Ectodermal cell (in vitro differentiated cells): ENCODE results near the gene DAP.

ENCODE experiments used
- H3K27ac ChIP-seq: 2 replicates; pipeline ENCODE4 v1.7.0; 2013; ENCODE audit warnings: mild to moderate bottlenecking, low read depth, low read length; ENCODE audit not compliant: insufficient read depth, poor library complexity, severe bottlenecking
- H3K27me3 ChIP-seq: 2 replicates; pipeline ENCODE4 v1.7.0; 2013; ENCODE audit warnings: mild to moderate bottlenecking, low read length; ENCODE audit not compliant: insufficient read depth, control insufficient read depth, poor library complexity, severe bottlenecking
- H3K36me3 ChIP-seq: one replicate; pipeline ENCODE4 v1.7.0; 2013; ENCODE audit warnings: low read length; ENCODE audit not compliant: control insufficient read depth, insufficient read depth
- H3K4me1 ChIP-seq: one replicate; pipeline ENCODE4 v1.7.0; 2013; ENCODE audit warnings: low read length; ENCODE audit not compliant: control insufficient read depth, insufficient read depth
- H3K4me3 ChIP-seq: 2 replicates; pipeline ENCODE4 v1.7.0; 2013; ENCODE audit warnings: low read depth, low read length, control low read depth; ENCODE audit not compliant: insufficient read depth
- H3K9me3 ChIP-seq: 2 replicates; pipeline ENCODE4 v1.7.0; 2013; ENCODE audit warnings: mild to moderate bottlenecking, low read length, moderate library complexity; ENCODE audit not compliant: control insufficient read depth
- WGBS, 2 experiments: methylation state at CpG; one replicate each; pipeline ENCODE4 v1.1.7; 2013; ENCODE audit warnings: missing lambda C conversion rate in 2 of 2; 5-methylcytosine and 5-hydroxymethylcytosine counted together

The DAP gene

DNA sequence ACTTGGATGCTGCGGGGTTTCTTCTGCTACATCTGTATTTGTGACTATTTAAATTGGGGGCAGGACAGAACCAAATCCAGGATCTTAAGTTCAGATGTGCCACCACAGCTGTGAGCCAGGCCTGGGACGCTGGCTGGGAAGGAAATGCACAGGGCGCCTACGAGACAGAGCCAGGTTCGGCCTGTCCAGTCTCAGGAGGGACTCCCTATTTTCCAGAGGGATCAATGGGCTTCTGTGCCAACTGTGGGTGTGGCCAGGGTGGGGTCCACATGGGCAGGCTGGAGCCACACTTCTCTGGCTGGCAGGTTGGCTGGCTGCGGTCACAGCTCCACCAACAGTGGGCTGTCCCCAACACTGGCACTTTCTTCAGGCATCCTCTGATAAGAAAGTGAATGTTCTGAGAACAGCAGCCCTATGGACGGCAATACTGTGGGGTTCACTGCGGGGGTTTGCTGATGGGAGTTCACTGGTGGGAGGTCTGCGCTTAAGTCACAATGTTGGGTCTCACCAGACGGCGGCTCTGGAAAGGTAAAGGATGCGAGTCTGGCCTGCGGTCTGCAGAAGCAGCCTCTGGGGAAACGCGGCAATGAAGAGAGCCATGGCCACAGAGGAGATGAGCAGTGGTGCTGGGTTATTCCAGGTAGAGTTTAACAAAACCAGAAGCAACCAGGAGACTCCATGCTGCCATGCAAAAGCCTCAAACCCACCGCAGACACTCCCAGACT is 78.1 kb downstream of the DAP start:
- Histone ChIP-seq H3K27ac (no peak overlapping the region), H3K4me1 (no peaks in the 10 kb centered on the region), H3K36me3 (peaks cover 20% of the 10 kb centered on the region), H3K9me3 (no peaks in the 10 kb centered on the region), H3K4me3 (no peak overlapping the region), H3K27me3 (no peaks in the 10 kb centered on the region)
- WGBS, 2 experiments, result 97% methylated on average over 16 of the region's 16 CpGs

DNA sequence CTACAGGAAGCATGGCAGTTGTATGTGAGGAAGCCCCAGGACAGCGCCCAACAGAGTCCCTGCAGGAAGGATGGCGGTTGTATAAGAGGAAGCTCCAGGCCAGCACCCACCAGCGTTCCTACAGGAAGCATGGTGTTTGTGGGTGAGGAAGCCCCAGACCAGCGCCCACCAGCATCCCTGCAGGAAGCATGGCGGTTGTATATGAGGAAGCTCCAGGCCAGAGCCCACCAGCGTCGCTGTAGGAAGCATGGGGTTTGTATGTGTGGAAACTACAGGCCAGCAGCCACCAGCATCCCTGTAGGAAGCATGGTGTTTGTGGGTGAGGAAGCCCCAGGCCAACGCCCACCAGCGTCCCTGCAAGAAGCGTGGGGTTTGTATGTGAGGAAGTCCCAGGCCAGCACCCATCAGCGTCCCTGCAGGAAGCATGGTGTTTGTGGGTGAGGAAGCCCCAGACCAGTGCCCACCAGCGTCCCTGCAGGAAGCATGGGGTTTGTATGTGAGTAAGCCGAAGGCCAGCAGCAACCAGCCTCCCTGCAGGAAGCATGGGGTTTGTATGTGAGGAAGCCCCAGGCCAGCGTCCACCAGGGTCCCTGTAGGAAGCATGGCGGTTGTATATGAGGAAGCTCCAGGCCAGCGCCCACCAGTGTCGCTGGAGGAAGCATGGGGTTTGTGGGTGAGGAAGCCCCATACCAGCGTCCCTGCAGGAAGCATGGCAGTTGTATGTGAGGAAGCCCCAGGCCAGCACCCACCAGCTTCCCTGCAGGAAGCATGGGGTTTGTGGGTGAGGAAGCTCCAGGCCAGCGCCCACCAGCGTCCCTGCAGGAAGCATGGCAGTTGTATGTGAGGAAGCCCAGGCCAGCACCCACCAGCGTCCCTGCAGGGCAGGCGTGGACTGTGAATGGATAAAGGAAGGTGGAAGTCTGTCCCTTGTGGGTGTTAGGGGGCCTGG is 79.0 kb downstream of the DAP start:
- WGBS, 2 experiments, result 96% methylated on average over 22 of the region's 22 CpGs
- H3K36me3 ChIP-seq, result peaks cover 26% of the 10 kb centered on the region
- no peak overlapping the region for H3K27ac ChIP-seq
- no peaks in the 10 kb centered on the region for H3K4me1 ChIP-seq
- H3K27me3 ChIP-seq, result no peaks in the 10 kb centered on the region
- no peaks in the 10 kb centered on the region for H3K9me3 ChIP-seq
- H3K4me3 ChIP-seq, result no peak overlapping the region

DNA sequence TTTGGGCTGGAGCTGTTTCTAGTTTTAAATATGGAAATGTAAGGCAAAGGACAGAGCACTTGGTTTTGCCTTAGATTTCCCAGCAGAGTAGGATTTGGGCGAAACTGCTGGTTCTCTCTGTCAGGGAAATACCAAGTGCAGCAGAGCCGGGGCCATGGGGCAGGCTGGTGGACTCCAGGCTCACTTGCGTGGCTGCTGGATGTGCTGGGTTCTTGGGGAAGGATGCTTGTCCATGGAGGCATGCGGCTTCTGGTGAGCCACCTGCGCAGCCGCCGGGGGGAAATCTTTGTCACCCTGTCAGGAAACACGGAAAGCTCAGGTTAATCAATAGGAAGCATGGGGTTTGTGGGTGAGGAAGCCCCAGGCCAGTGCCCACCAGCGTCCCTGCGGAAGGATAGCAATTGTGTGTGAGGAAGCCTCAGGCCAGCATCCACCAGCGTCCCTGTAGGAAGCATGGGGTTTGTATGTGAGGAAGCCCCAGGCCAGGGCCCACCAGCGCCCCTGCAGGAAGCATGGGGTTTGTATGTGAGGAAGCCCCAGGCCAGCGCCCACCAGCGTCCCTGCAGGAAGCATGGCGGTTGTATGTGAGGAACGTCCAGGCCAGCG is 80.1 kb downstream of the DAP start:
- WGBS, 2 experiments, result 94 to 97% methylated on average over 17 of the region's 17 CpGs
- no peak overlapping the region for H3K4me3 ChIP-seq
- H3K27ac ChIP-seq, result no peak overlapping the region
- no peaks in the 10 kb centered on the region for H3K9me3 ChIP-seq
- H3K27me3 ChIP-seq, result no peaks in the 10 kb centered on the region
- H3K4me1 ChIP-seq, result no peaks in the 10 kb centered on the region
- peaks cover 26% of the 10 kb centered on the region for H3K36me3 ChIP-seq

DNA sequence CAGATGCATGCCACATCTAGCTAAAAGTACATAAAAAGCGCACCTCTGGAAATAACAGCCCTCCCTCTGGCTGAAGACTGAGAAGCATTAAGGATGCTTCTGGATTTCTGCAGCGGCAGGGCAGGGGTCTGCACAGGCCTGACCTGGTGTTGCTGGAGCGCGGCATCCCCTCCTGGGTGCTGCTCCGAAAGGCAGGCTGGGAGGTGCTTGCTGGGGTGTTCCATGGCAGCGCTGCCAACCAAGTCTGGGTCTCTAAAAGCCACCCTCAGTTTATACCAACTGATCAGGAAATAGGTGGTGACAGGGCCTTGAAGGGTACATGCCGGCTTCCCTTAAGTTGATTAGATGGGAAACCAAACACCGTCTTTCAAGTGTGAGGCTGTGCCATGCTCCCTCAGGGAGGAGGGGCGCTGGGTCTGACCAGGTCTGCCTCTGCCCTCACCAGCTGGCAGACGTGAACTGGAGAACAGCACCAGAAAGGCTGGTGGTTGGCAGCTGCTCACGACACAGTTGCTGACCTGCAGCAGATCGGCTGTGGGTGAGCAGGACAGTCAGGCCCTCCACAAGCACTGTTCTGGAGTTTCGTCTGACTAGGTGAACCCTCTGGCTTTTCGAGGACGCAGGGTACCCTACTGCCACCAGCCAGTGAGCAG is 81.6 kb downstream of the DAP start:
- Histone ChIP-seq H3K4me3 (no peak overlapping the region), H3K27me3 (no peaks in the 10 kb centered on the region), H3K36me3 (peaks cover 26% of the 10 kb centered on the region), H3K27ac (no peak overlapping the region), H3K9me3 (no peaks in the 10 kb centered on the region), H3K4me1 (no peaks in the 10 kb centered on the region)
- 96% methylated on average over 15 of the region's 15 CpGs for WGBS, 2 experiments

DNA sequence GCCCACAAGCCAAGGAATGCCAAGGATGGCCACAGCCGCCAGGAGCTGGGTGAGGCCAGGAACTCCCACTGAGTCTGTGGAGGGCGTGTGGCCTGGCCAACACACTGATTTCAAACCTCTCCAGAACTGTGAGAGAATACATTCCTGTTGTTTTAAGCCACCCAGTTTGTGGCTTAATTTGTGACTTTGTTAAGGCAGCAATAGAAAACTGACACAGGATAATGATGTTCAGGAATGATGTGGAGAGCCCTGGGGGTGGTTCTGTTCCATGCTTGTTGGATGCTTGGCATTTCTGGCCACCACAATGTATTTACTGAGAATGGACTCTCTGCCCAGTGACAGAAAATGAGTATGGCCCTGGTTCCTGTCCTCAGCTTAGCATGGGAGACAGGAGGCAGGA is 82.8 kb downstream of the DAP start:
- no peak overlapping the region for H3K4me3 ChIP-seq
- 95 to 99% methylated on average over 2 of the region's 2 CpGs for WGBS, 2 experiments
- no peak overlapping the region for H3K27ac ChIP-seq
- H3K36me3 ChIP-seq, result peaks cover 26% of the 10 kb centered on the region
- H3K27me3 ChIP-seq, result no peaks in the 10 kb centered on the region
- H3K9me3 ChIP-seq, result no peaks in the 10 kb centered on the region
- H3K4me1 ChIP-seq, result no peaks in the 10 kb centered on the region

DNA sequence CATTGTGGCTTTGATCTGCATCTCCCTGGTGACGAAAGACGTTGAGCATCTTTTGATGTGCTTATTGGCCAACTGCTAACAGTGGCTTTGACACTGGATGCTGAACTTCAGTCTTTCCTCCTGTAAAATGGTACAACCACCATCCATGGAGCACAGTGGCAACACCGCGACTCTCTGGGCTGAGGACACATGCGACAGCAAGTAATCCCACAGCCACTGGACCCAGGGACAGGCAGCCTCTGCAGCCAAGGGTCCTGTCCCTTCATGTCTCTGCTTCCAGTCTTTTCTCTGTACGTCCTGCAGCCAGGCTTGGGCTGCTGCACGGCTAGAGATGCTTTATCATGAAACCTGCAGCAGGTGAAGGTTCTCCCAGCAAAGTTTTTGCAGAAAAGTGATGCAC is 83.5 kb downstream of the DAP start:
- Histone ChIP-seq H3K9me3 (no peaks in the 10 kb centered on the region), H3K4me1 (no peaks in the 10 kb centered on the region), H3K4me3 (no peak overlapping the region), H3K27ac (no peak overlapping the region), H3K36me3 (peaks cover 26% of the 10 kb centered on the region), H3K27me3 (no peaks in the 10 kb centered on the region)
- 95% methylated on average over 7 of the region's 7 CpGs for WGBS, 2 experiments

DNA sequence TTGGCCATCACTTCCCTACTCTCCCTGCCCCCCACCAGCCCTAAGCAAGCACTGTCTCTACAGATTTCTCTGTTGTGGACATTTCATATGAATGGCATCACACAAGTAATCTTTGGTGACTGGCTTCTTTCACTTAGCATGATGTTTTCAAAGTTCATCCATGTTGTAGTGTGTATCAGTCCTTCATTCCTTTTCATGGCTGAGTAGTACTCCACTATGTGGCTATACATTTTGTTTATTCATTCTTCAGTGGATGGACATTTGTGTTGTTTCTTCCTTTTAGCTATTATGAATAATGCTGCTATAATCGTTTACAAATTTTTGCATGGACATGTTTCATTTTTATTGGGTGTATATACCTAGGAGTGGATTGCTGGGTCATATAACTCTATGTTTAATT is 84.1 kb downstream of the DAP start:
- WGBS, 2 experiments, result 90 to 93% methylated on average over 1 of the region's 1 CpG
- Histone ChIP-seq H3K4me1 (no peaks in the 10 kb centered on the region), H3K36me3 (peaks cover 26% of the 10 kb centered on the region), H3K27ac (no peak overlapping the region), H3K9me3 (no peaks in the 10 kb centered on the region), H3K4me3 (no peak overlapping the region), H3K27me3 (no peaks in the 10 kb centered on the region)

DNA sequence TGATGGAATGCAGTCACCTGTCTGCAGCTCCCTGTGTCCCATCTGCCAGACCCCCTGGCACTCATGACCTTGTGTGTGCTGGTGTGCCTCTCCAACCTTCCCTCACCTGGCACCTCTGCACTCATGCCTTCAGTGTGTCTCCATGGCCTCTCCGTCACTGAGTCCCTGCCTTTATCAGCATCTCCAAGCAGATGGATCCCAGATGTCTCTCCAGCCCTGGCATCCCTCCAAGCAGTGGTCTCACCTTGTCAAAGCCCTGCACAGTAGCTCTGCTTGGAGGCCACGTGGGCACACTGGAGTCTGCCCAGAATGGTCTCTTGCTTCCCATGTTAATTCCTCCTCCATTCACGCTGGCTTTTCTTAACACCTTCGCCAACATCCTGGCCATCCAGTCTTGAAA is 84.8 kb downstream of the DAP start:
- WGBS, 2 experiments, result 90 to 91% methylated on average over 4 of the region's 4 CpGs
- Histone ChIP-seq H3K27ac (no peak overlapping the region), H3K9me3 (no peaks in the 10 kb centered on the region), H3K4me3 (no peak overlapping the region), H3K36me3 (peaks cover 26% of the 10 kb centered on the region), H3K27me3 (no peaks in the 10 kb centered on the region), H3K4me1 (no peaks in the 10 kb centered on the region)

GRCh38 chr5:10675177-10675700 is 85.8 kb downstream of the DAP start:
- H3K4me1 ChIP-seq, result no peaks in the 10 kb centered on the region
- WGBS, 2 experiments, result 94% methylated on average over 14 of the region's 14 CpGs
- no peaks in the 10 kb centered on the region for H3K27me3 ChIP-seq
- no peak overlapping the region for H3K4me3 ChIP-seq
- H3K36me3 ChIP-seq, result peaks cover 17% of the 10 kb centered on the region
- H3K27ac ChIP-seq, result no peak overlapping the region
- H3K9me3 ChIP-seq, result no peaks in the 10 kb centered on the region
